Peyer's patch (tissue), 4 donors: ENCODE results near the gene MMP21. TPM values are rescaled to one million over a fixed set of nuclear protein-coding genes. Genes with fewer than 3 reads are reported as not detected.

Source experiments
- DNase-seq, 3 donors: peaks; one replicate each; pipeline ENCODE4 v3.0.0-alpha.2; 2017 to 2019
- H3K27ac ChIP-seq, 4 donors: fragments of 200-600 bp; sonication (generic); one replicate each; pipeline ENCODE4 v1.5.1; 2016 to 2019
- H3K27me3 ChIP-seq, 2 donors: fragments of 200-600 bp; sonication (generic); one replicate each; pipeline ENCODE4 v1.5.1; 2019
- H3K36me3 ChIP-seq, 3 donors: fragments of 200-600 bp; sonication (generic); one replicate each; pipeline ENCODE4 v1.5.1; 2016 to 2019
- H3K4me1 ChIP-seq, 4 donors: fragments of 200-600 bp; sonication (generic); one replicate each; pipeline ENCODE4 v1.5.1; 2016 to 2019
- H3K4me3 ChIP-seq, 4 donors: fragments of 200-600 bp; sonication (generic); 1 replicate in 3 of 4; 2 replicates in 1 of 4; pipeline ENCODE4 v1.5.1; 2016 to 2019; ENCODE audit warnings: mild to moderate bottlenecking in 1 of 4
- H3K9me3 ChIP-seq, 4 donors: fragments of 200-600 bp; sonication (generic); one replicate each; pipeline ENCODE4 v1.5.1; 2016 to 2019; ENCODE audit warnings: mild to moderate bottlenecking in 1 of 4
- POLR2A ChIP-seq, 2 donors: fragments of 450-650 bp; IDR thresholded peaks; one replicate each; pipeline ENCODE4 v1.5.1; 2017; ENCODE audit warnings: antibody characterized with exemption in 2 of 2, mild to moderate bottlenecking in 2 of 2, moderate library complexity in 2 of 2
- total RNA-seq, 4 donors: library from RNA; depleted of rRNA; stranded (reverse); fragments of >200 nt; gene quantifications; one replicate each; pipeline ENCODE4 v1.1.0, GENCODE V29; 2016
- TF ChIP-seq, protein P1 (sequence below), 6 experiments: fragments of 450-650 bp in 4 of 6; fragments of 200-600 bp in 2 of 6; sonication (generic) in 1 of 6; IDR thresholded peaks; one replicate each; pipeline ENCODE4 v1.5.1; 2017 to 2019; ENCODE audit warnings: antibody characterized with exemption in 6 of 6, mild to moderate bottlenecking in 3 of 6, moderate library complexity in 1 of 6

The MMP21 gene
- total RNA-seq, 4 donors from 2014 or later: 1.2 to 2.5 TPM; not detected in 2

GRCh38 chr10:125808047-125808446 lies 32.4 kb upstream of the MMP21 start:
- no peak for DNase-seq
- Histone ChIP-seq H3K36me3 (peaks cover 0 to 58% (median 0%) of the 10 kb centered on the region in 3 donors), H3K27me3 (no peaks in the 10 kb centered on the region), H3K9me3 (no peaks in the 10 kb centered on the region), H3K27ac (no peak overlapping the region), H3K4me1 (no peaks in the 10 kb centered on the region), H3K4me3 (no peak overlapping the region)
- TF ChIP-seq, protein P1, sequence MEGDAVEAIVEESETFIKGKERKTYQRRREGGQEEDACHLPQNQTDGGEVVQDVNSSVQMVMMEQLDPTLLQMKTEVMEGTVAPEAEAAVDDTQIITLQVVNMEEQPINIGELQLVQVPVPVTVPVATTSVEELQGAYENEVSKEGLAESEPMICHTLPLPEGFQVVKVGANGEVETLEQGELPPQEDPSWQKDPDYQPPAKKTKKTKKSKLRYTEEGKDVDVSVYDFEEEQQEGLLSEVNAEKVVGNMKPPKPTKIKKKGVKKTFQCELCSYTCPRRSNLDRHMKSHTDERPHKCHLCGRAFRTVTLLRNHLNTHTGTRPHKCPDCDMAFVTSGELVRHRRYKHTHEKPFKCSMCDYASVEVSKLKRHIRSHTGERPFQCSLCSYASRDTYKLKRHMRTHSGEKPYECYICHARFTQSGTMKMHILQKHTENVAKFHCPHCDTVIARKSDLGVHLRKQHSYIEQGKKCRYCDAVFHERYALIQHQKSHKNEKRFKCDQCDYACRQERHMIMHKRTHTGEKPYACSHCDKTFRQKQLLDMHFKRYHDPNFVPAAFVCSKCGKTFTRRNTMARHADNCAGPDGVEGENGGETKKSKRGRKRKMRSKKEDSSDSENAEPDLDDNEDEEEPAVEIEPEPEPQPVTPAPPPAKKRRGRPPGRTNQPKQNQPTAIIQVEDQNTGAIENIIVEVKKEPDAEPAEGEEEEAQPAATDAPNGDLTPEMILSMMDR (IDR thresholded peaks at IDR 0.05): no peak
- TF ChIP-seq POLR2A (IDR thresholded peaks at IDR 0.05): no peak

GRCh38 chr10:125802739-125803138 lies 27.1 kb upstream of the MMP21 start:
- no peak overlapping the region for H3K27ac ChIP-seq
- H3K36me3 ChIP-seq: peaks cover 0 to 57% (median 0%) of the 10 kb centered on the region in 3 donors
- H3K27me3 ChIP-seq: no peaks in the 10 kb centered on the region
- no peak for DNase-seq
- no peaks in the 10 kb centered on the region for H3K9me3 ChIP-seq
- no peaks in the 10 kb centered on the region for H3K4me1 ChIP-seq
- no peak for TF ChIP-seq POLR2A (IDR thresholded peaks at IDR 0.05)
- TF ChIP-seq, protein P1 (IDR thresholded peaks at IDR 0.05): no peak
- H3K4me3 ChIP-seq: no peak overlapping the region

DNA sequence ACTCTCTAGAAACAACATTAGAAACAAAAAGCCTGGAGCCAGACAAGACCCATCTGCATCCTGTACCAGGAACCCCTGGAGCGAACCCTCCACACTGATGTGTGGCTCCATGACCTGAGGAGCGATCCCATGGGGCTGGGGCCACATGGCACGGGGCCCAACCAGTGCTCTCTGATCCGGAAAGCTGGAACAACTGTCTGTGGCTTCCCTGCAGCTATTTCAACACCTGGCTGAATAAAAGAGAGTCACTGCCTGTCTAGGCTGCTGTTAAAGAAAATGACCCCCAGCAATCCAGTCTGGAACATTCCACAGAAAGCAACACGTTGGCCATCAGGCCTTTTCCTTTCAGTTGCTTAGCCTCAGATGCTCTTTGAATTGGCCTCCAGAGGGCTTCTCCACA lies 26.5 kb upstream of the MMP21 start:
- DNase-seq: no peak

DNA sequence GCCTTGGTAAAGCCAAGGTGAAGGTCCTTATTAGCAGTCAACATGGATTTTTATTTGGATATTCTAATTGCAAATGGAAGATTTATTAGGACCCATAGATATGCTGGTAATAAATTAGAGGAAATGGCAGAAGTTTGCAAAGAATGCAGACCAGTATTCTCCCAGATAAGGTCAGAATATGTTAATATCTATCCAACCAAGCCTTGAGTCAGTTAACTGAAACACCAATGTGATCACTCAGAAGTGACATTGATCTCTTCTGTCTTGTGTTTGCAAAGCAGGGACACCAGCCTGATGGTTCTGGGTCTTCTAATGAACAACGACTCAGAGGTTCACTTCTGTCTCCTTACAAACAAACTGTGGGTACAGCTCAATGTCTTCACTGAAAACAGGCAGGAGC lies 26.0 kb upstream of the MMP21 start:
- Histone ChIP-seq H3K27ac (no peak overlapping the region), H3K4me3 (no peak overlapping the region), H3K27me3 (no peaks in the 10 kb centered on the region), H3K36me3 (peaks cover 0 to 49% (median 0%) of the 10 kb centered on the region in 3 donors), H3K9me3 (no peaks in the 10 kb centered on the region), H3K4me1 (no peaks in the 10 kb centered on the region)
- no peak for DNase-seq
- TF ChIP-seq, protein P1 (IDR thresholded peaks at IDR 0.05): no peak
- no peak for TF ChIP-seq POLR2A (IDR thresholded peaks at IDR 0.05)

More for the DNA sequence above, 26.5 kb upstream of the MMP21 start:
- no peaks in the 10 kb centered on the region for H3K27me3 ChIP-seq
- no peak overlapping the region for H3K4me3 ChIP-seq
- TF ChIP-seq, protein P1 (IDR thresholded peaks at IDR 0.05): no peak
- no peak for TF ChIP-seq POLR2A (IDR thresholded peaks at IDR 0.05)
- H3K4me1 ChIP-seq: no peaks in the 10 kb centered on the region
- no peak overlapping the region for H3K27ac ChIP-seq
- H3K36me3 ChIP-seq: peaks cover 0 to 53% (median 0%) of the 10 kb centered on the region in 3 donors
- no peaks in the 10 kb centered on the region for H3K9me3 ChIP-seq

DNA sequence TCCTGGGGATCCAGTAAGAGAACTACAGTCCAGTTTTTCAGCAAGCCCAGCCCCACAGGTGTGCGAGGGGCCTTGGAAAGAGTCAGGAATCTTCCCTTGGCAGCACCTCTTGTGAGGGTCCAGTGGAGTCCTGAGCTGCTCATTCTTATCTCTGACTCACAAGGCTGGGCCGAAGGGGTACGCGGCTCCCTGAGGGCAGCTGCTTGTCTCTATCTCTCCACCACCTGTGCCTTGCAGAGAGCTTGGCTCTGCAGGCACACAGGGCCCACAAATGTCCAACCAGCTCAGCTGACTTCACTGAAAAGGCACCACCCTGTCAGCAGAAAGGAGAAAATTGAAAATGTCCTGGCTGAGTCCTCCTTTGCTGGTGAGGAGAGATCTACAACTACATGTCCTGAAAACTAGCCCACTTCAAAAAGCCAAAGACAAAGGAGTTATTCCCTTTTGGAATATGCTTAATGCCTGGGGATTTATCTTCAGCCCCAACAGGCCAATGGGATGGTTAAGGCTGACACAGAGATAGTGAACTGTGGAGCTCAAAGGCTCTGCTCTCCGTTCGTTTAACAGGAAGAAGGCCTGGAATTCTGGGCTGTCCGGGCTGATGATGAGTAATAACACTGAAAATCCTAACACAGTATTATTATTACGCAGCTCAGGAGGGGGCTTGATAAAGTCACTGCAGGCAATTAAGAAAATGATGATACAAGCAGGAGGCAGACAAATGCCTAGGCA lies 24.0 kb upstream of the MMP21 start:
- no peak overlapping the region for H3K4me3 ChIP-seq
- H3K36me3 ChIP-seq: peaks cover 0 to 43% (median 0%) of the 10 kb centered on the region in 3 donors
- no peaks in the 10 kb centered on the region for H3K9me3 ChIP-seq
- no peak for TF ChIP-seq POLR2A (IDR thresholded peaks at IDR 0.05)
- TF ChIP-seq, protein P1 (IDR thresholded peaks at IDR 0.05): no peak
- no peak for DNase-seq
- no peak overlapping the region for H3K27ac ChIP-seq
- H3K27me3 ChIP-seq: no peaks in the 10 kb centered on the region
- no peaks in the 10 kb centered on the region for H3K4me1 ChIP-seq
